ENCODE data around the gene GNG2.

DNA sequence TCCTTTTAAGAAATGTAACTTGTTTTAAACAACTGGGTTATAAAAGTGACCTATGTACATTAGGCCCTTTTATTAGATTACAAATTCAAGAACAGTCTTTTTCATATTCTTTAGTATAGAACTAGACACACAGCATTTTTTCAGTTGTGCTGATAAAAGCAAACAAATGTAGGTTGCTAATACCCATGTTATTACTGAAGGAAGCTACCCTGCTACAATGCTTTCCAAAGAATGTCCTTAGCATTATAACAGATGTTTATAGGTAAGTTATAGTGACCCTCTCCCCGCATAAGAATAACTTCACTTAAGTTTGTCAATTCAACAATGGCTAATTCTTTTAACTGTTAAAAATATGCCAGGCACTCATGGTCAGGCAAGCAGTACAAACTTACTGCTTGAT, 146.8 kb downstream of the GNG2 start:
- TF ChIP-seq TEAD4 (IDR thresholded peaks at IDR 0.05; ENCODE audit: low read depth, low read length) (no peak), YY1 (IDR thresholded peaks at IDR 0.05; ENCODE audit: low read depth, low read length) (no peak)
- TF ChIP-seq, protein P1, sequence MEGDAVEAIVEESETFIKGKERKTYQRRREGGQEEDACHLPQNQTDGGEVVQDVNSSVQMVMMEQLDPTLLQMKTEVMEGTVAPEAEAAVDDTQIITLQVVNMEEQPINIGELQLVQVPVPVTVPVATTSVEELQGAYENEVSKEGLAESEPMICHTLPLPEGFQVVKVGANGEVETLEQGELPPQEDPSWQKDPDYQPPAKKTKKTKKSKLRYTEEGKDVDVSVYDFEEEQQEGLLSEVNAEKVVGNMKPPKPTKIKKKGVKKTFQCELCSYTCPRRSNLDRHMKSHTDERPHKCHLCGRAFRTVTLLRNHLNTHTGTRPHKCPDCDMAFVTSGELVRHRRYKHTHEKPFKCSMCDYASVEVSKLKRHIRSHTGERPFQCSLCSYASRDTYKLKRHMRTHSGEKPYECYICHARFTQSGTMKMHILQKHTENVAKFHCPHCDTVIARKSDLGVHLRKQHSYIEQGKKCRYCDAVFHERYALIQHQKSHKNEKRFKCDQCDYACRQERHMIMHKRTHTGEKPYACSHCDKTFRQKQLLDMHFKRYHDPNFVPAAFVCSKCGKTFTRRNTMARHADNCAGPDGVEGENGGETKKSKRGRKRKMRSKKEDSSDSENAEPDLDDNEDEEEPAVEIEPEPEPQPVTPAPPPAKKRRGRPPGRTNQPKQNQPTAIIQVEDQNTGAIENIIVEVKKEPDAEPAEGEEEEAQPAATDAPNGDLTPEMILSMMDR (IDR thresholded peaks at IDR 0.05; ENCODE audit: control extremely low read depth in 1 of 3, insufficient read depth in 1 of 3, low read depth in 1 of 3, low read length in 3 of 3): no peak
